Endothelial cell of umbilical vein (primary cell): ENCODE measurements around the gene ARID1B. TPM values are rescaled to one million over a fixed set of nuclear protein-coding genes. Genes with fewer than 3 reads are reported as not detected.

Experiments used
- BruUV-seq: library from RNA; stranded (reverse); fragments of 400-500 nt; replicated peaks from 2 replicates; lab custom pipeline; 2021; lab: Mats Ljungman, UMichigan
- CTCF ChIA-PET: fragments of 300-600, 350-600 bp; sonication (Branson Sonifier 250); formaldehyde crosslinking; loops from one replicate; lab custom pipeline; 2021; ENCODE audit warnings: antibody characterized with exemption, inconsistent platforms; lab: Charles Lee
- POLR2A ChIA-PET: fragments of 300-600, 350-600 bp; sonication (Branson Sonifier 250); formaldehyde crosslinking; loops from one replicate; lab custom pipeline; 2021; ENCODE audit warnings: antibody characterized with exemption, inconsistent platforms; lab: Charles Lee
- DNase-seq: peaks from one replicate; pipeline ENCODE4 v3.0.0-alpha.2; 2011; ENCODE audit warnings: low read depth, low spot score
- FAIRE-seq: peaks from 2 replicates; lab custom pipeline; 2011; peaks lifted over from hg19 to GRCh38; lab: Jason Lieb, UNC
- H2AFZ ChIP-seq: 2 replicates; pipeline ENCODE4 v1.6.0; 2012; ENCODE audit warnings: low read depth, low read length, control low read depth, inconsistent platforms
- H3K27ac ChIP-seq: 2 replicates; pipeline ENCODE4 v1.5.1; 2011; ENCODE audit warnings: low read depth, mild to moderate bottlenecking, control low read depth, low read length, moderate library complexity; ENCODE audit not compliant: insufficient read depth
- H3K27me3 ChIP-seq, 2 experiments: 2 replicates each; pipeline versions ENCODE4 v1.6.0 to v1.6.1; 2011; ENCODE audit warnings: low read length in 2 of 2, mixed read lengths in 1 of 2; ENCODE audit not compliant: control insufficient read depth in 2 of 2, insufficient read depth in 2 of 2
- H3K36me3 ChIP-seq, 2 experiments: 2 replicates in 1 of 2; 3 replicates in 1 of 2; pipeline ENCODE4 v1.5.1; 2011; ENCODE audit warnings: low read length in 2 of 2, mild to moderate bottlenecking in 1 of 2, moderate library complexity in 1 of 2; ENCODE audit not compliant: control insufficient read depth in 2 of 2, insufficient read depth in 2 of 2; ENCODE audit errors: extremely low read depth in 1 of 2
- H3K4me1 ChIP-seq: 3 replicates; pipeline ENCODE4 v1.5.1; 2011; ENCODE audit warnings: mild to moderate bottlenecking, low read length; ENCODE audit not compliant: control insufficient read depth, insufficient read depth; ENCODE audit errors: extremely low read depth
- H3K4me2 ChIP-seq: 2 replicates; pipeline ENCODE4 v1.6.1; 2011; ENCODE audit warnings: low read length, control low read depth, mixed read lengths; ENCODE audit not compliant: insufficient read depth
- H3K4me3 ChIP-seq, 3 experiments: fragments of 200-600 bp in 1 of 3; sonication (generic), shearing (Covaris generic) in 1 of 3; replicated peaks in 1 of 3; 2 replicates each; pipeline ENCODE4 v1.5.1; 2011 to 2016; ENCODE audit warnings: control low read depth in 3 of 3, low read length in 3 of 3, mild to moderate bottlenecking in 2 of 3, inconsistent platforms in 1 of 3, low read depth in 1 of 3, moderate library complexity in 1 of 3; ENCODE audit not compliant: insufficient read depth in 1 of 3
- H3K79me2 ChIP-seq: 2 replicates; pipeline ENCODE4 v1.6.0; 2012; ENCODE audit warnings: low read length, inconsistent platforms; ENCODE audit not compliant: control insufficient read depth, insufficient read depth
- H3K9ac ChIP-seq: replicated peaks from 2 replicates; pipeline ENCODE3; 2011; ENCODE audit warnings: low read length, control low read depth; ENCODE audit not compliant: insufficient read depth; ENCODE audit errors: extremely low read depth
- H3K9me1 ChIP-seq: replicated peaks from 3 replicates; pipeline ENCODE4 v1.6.0; 2011; ENCODE audit warnings: mild to moderate bottlenecking, low read length; ENCODE audit not compliant: control insufficient read depth, insufficient read depth; ENCODE audit errors: extremely low read depth
- H3K9me3 ChIP-seq: replicated peaks from 2 replicates; pipeline ENCODE4 v1.5.1; 2012; ENCODE audit warnings: low read length, inconsistent platforms; ENCODE audit not compliant: control insufficient read depth, insufficient read depth
- H4K20me1 ChIP-seq: replicated peaks from 2 replicates; pipeline ENCODE3; 2011; ENCODE audit warnings: mild to moderate bottlenecking, low read length; ENCODE audit not compliant: control insufficient read depth, insufficient read depth; ENCODE audit errors: extremely low read depth
- EZH2 ChIP-seq: IDR thresholded peaks from 2 replicates; pipeline ENCODE4 v1.6.1; 2012; ENCODE audit warnings: borderline replicate concordance, low read depth, mild to moderate bottlenecking, moderate library complexity, low read length, inconsistent platforms; ENCODE audit not compliant: severe bottlenecking
- GATA2 ChIP-seq: IDR thresholded peaks from 2 replicates; pipeline ENCODE4 v1.7.0; 2011; ENCODE audit warnings: low read depth, mild to moderate bottlenecking, moderate library complexity, mixed read lengths, low read length; ENCODE audit not compliant: insufficient read length, insufficient read depth
- MYC ChIP-seq: IDR thresholded peaks from one replicate; pipeline ENCODE4 v1.6.1; 2011; ENCODE audit warnings: mild to moderate bottlenecking, low read depth, low read length
- POLR2A ChIP-seq: IDR thresholded peaks from 2 replicates; pipeline ENCODE4 v1.6.1; 2012; ENCODE audit warnings: low read depth, mild to moderate bottlenecking, control low read depth, low read length
- POLR2AphosphoS5 ChIP-seq: IDR thresholded peaks from 2 replicates; pipeline ENCODE4 v1.6.1; 2012; ENCODE audit warnings: low read depth, mild to moderate bottlenecking, control low read depth, low read length, moderate library complexity; ENCODE audit not compliant: insufficient read depth
- dilution Hi-C: fragments of 300-500 bp; cut with MboI; formaldehyde crosslinking; loops from one replicate; pipeline ENCODE4 v1.15.0; 2019; ENCODE audit warnings: low sequenced_read_pairs; ENCODE audit not compliant: extremely low pct_ligation_motif_present
- intact Hi-C: fragments of 100-400 bp; cut with micrococcal nuclease; formaldehyde crosslinking; loops from one replicate; pipeline ENCODE4 v1.10.0; 2022
- polyA plus RNA-seq, 4 experiments: library from polyadenylated mRNA; depleted of rRNA in 3 of 4; stranded (reverse) in 3 of 4; unstranded in 1 of 4; fragments of >200 nt; gene quantifications; 2 replicates each; pipeline versions ENCODE4 v1.2.1 to v1.2.3, GENCODE V29; 2011 to 2012; ENCODE audit warnings: missing spikeins in 1 of 4
- total RNA-seq: library from RNA; stranded (reverse); gene quantifications from 2 replicates; pipeline ENCODE4 v1.2.3, GENCODE V29; 2021
- TF ChIP-seq, protein P1 (sequence below), 2 donors: IDR thresholded peaks; 1 replicate in 1 of 2; 2 replicates in 1 of 2; pipeline ENCODE4 v1.5.1; 2011; ENCODE audit warnings: low read length in 2 of 2, mild to moderate bottlenecking in 2 of 2, moderate library complexity in 2 of 2, control low read depth in 1 of 2, inconsistent platforms in 1 of 2, low read depth in 1 of 2; ENCODE audit not compliant: insufficient read depth in 1 of 2; ENCODE audit errors: extremely low read depth in 1 of 2
- TF ChIP-seq, protein P2 (sequence below): IDR thresholded peaks from 2 replicates; pipeline ENCODE4 v1.6.1; 2011; ENCODE audit not compliant: insufficient read depth, insufficient read length

Gene ARID1B
- total and polyA plus RNA-seq, 2 donors (not counting 3 experiments of a cell fraction or from before 2014, with no cell fraction given): 21.8 to 89.5 TPM

DNA sequence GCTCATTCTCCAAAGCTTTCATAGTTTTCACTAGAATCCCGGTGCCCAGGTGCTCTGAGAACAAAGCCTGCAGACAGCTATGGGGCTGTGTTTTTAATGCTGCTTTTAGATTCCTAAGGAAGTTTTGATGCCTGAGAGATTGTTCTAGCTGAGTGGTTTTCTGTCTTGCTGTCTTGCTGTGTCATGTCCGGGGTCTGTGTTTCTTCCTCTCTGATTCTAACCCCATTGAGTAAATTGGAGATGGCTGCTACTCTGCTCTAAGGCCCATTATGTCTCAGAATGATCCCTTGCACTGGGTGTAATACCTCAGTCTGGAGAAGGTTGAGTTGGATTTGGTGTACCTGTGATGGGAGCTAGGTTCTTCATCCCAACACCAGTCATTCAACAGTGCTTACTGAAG is 63.4 kb downstream of the ARID1B start:
- no peak overlapping the region for H3K4me3 ChIP-seq
- no peak for FAIRE-seq
- ChIA-PET POLR2A (no interaction called here), CTCF (interaction anchor here (0.6 kb wide), 1 partner anchor 1315 kb away, joined by 3 read pairs; no protein-coding TSS in a partner anchor)
- no peak overlapping the region for H2AFZ ChIP-seq
- no peaks in the 10 kb centered on the region for H3K36me3 ChIP-seq
- H3K9me3 ChIP-seq: no peaks in the 10 kb centered on the region
- H3K9ac ChIP-seq: no peak overlapping the region
- no TSS peak for BruUV-seq
- peaks cover 8% of the 10 kb centered on the region for H4K20me1 ChIP-seq
- peaks cover 24% of the 10 kb centered on the region for H3K4me1 ChIP-seq
- dilution Hi-C loops: no loop called here
- intact Hi-C loops: no loop called here
- no peak overlapping the region for H3K27ac ChIP-seq
- no peak for TF ChIP-seq MYC
- H3K27me3 ChIP-seq: no peaks in the 10 kb centered on the region
- peaks cover 81% of the 10 kb centered on the region for H3K79me2 ChIP-seq
- no peak overlapping the region for H3K4me2 ChIP-seq
- no peaks in the 10 kb centered on the region for H3K9me1 ChIP-seq
- no peak for DNase-seq

DNA sequence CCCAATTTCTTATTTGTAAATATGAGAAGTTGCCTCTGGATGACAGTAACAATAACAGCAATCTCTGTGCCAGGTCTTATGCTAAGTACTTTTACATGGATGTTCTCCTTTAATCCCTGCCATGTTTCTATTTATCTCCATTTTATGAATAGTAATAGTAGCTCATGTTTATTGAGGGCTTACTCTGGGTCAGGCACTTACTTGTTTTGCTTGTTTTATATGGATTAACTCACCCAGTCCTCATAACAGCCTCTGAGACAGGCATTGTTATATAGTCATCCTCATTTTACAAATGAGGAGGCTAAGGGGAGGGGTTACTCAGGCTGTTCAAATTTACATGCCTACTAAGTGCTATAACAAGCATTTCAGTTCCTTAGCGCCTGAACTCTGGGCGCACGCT is 64.3 kb downstream of the ARID1B start:
- Histone ChIP-seq H3K4me2 (no peak overlapping the region), H3K9ac (no peak overlapping the region), H3K79me2 (peaks cover 83% of the 10 kb centered on the region), H2AFZ (no peak overlapping the region), H3K9me3 (no peaks in the 10 kb centered on the region), H3K4me3 (no peak overlapping the region), H3K36me3 (no peaks in the 10 kb centered on the region), H3K27ac (no peak overlapping the region), H3K27me3 (no peaks in the 10 kb centered on the region), H3K9me1 (no peaks in the 10 kb centered on the region), H4K20me1 (peaks cover 10% of the 10 kb centered on the region), H3K4me1 (peaks cover 24% of the 10 kb centered on the region)
- CTCF ChIA-PET: no interaction called here
- DNase-seq (no peak), FAIRE-seq (no peak)
- intact Hi-C loops (no loop called here), dilution Hi-C loops (no loop called here)
- POLR2A ChIA-PET: no interaction called here
- BruUV-seq: no TSS peak
- TF ChIP-seq, protein P1, sequence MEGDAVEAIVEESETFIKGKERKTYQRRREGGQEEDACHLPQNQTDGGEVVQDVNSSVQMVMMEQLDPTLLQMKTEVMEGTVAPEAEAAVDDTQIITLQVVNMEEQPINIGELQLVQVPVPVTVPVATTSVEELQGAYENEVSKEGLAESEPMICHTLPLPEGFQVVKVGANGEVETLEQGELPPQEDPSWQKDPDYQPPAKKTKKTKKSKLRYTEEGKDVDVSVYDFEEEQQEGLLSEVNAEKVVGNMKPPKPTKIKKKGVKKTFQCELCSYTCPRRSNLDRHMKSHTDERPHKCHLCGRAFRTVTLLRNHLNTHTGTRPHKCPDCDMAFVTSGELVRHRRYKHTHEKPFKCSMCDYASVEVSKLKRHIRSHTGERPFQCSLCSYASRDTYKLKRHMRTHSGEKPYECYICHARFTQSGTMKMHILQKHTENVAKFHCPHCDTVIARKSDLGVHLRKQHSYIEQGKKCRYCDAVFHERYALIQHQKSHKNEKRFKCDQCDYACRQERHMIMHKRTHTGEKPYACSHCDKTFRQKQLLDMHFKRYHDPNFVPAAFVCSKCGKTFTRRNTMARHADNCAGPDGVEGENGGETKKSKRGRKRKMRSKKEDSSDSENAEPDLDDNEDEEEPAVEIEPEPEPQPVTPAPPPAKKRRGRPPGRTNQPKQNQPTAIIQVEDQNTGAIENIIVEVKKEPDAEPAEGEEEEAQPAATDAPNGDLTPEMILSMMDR (IDR thresholded peaks at IDR 0.05; ENCODE audit: extremely low read depth in 1 of 2, insufficient read depth in 1 of 2, low read depth in 1 of 2, low read length in 2 of 2): no peak
- TF ChIP-seq, protein P2, sequence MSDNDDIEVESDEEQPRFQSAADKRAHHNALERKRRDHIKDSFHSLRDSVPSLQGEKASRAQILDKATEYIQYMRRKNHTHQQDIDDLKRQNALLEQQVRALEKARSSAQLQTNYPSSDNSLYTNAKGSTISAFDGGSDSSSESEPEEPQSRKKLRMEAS: no peak
- TF ChIP-seq GATA2: no peak
- no peak for TF ChIP-seq MYC
- no peak for TF ChIP-seq POLR2A
- no peak for TF ChIP-seq EZH2
- no peak for TF ChIP-seq POLR2AphosphoS5
